ENCODE results near the gene NINJ2.

The NINJ2 gene

GRCh38 chr12:661720-662486 is 1.3 kb downstream of the NINJ2 start:
- H3K4me3 ChIP-seq (ENCODE audit: low read depth, low read length): peak overlapping the region; percentile 10
- TF ChIP-seq CTCF (IDR thresholded peaks at IDR 0.05; ENCODE audit: borderline replicate concordance, insufficient read depth, low read depth, low read length): no peak

- no peak for TF ChIP-seq CTCF (IDR thresholded peaks at IDR 0.05; ENCODE audit: borderline replicate concordance, insufficient read depth, low read depth, low read length)
- H3K4me3 ChIP-seq (ENCODE audit: low read depth, low read length): no peak overlapping the region
These were observed 4.1 kb downstream of the NINJ2 start for GRCh38 chr12:659090-659683.

GRCh38 chr12:650983-651382 is 12.3 kb downstream of the NINJ2 start:
- H3K4me3 ChIP-seq (ENCODE audit: low read depth, low read length): no peak overlapping the region
- no peak for TF ChIP-seq CTCF (IDR thresholded peaks at IDR 0.05; ENCODE audit: borderline replicate concordance, insufficient read depth, low read depth, low read length)

GRCh38 chr12:647385-648085 is 15.7 kb downstream of the NINJ2 start:
- TF ChIP-seq CTCF (IDR thresholded peaks at IDR 0.05; ENCODE audit: borderline replicate concordance, insufficient read depth, low read depth, low read length): no peak
- H3K4me3 ChIP-seq (ENCODE audit: low read depth, low read length): no peak overlapping the region

- TF ChIP-seq CTCF (IDR thresholded peaks at IDR 0.05; ENCODE audit: borderline replicate concordance, insufficient read depth, low read depth, low read length): no peak
- no peak overlapping the region for H3K4me3 ChIP-seq (ENCODE audit: low read depth, low read length)
These were observed 16.5 kb downstream of the NINJ2 start for GRCh38 chr12:646442-647384.

- TF ChIP-seq CTCF (IDR thresholded peaks at IDR 0.05; ENCODE audit: borderline replicate concordance, insufficient read depth, low read depth, low read length): no peak
- no peak overlapping the region for H3K4me3 ChIP-seq (ENCODE audit: low read depth, low read length)
These were observed 17.6 kb downstream of the NINJ2 start for GRCh38 chr12:645563-646071.

Measured in GM12875 (cell line).